Activated CD4-positive, alpha-beta T cell treated with anti-CD3 and anti-CD28 coated beads, Interleukin-2, Interleukin-4, amounts not matched to agents 100 ng/mL and 50 ng/mL, durations not matched to agents 16 hours and 8 hours (primary cell): ENCODE measurements around the gene POU6F2.
"Not testable (repeated sequence)": the region's sequence is repeated elsewhere in the genome, so short reads cannot be mapped to it uniquely, and the experiment has no call there.

Experiments
- DNase-seq: peaks from one replicate; pipeline ENCODE4 v3.0.0-alpha.2; 2020; ENCODE audit warnings: low spot score

POU6F2 gene

GRCh38 chr7:39304668-39305405 is 327.1 kb downstream of the POU6F2 start:
- DNase-seq = no peak

DNA sequence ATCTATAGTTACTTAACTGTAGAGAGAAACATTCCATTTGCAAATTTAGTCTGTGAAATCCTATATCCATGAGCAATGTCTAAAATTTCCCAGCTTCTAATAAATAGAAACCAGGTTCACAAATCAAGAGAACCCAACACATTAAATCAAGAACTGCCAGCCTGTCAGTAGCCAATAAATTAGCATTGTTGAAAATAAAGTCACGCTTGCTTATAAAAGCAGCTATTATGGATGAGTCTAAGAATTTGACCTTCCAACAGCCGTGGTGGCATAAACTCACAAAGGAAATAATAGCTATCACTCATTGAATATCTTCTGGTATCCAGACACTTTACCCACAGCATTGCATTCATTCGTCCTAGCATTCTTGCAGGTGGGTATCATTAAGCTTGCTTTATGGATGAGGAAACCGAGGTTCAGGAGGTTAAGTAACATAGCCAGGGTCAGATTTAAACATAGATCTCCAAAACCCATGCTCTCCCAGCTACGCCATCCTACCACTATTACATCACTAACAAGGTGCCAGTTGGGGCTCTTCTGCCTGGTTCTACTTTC is 328.4 kb downstream of the POU6F2 start:
- DNase-seq = no peak

- no peak for DNase-seq
Measured at GRCh38 chr7:39310699-39311098, 333.0 kb downstream of the POU6F2 start.

- DNase-seq = no peak
Measured at GRCh38 chr7:39312254-39312989, 334.7 kb downstream of the POU6F2 start.

DNA sequence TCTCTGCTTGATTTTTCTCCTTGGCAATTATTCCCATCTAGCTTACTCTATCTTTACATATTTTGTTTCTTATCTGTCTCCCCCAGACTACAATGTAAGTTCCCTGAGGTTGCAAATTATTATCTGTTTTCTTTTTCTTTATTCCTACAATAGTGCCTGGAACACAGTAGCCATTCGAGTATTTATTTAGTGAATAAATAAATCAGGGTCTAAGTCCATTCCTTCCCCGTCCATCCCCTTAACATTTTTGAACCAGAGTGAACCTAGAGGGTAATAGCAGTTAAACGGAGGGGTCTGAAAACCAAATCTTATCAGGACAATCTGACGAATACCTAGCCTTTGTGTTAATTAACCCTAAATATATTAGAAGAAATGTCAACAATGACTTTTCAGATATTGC is 335.7 kb downstream of the POU6F2 start:
- DNase-seq = no peak

DNA sequence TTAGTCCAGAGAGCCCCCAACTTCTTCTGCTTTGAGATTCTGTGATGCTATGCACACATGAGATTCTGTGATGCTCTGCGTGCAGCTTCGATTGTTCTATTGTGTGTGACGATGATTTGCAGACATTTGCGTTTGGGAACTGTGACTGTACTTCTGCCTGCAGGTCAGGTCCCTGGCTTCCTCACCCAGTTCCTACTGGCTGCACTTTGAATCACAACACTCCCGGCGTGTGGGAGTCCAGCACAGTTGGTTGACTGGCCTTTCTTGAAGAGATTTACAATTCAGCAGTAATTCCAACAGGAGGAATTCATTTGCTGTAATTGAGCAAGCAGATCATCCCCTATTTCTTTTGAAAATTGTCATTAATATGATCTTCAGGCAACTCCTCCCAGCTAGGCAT is 336.3 kb downstream of the POU6F2 start:
- DNase-seq = no peak

GRCh38 chr7:39317107-39317506 is 339.4 kb downstream of the POU6F2 start:
- no peak for DNase-seq

GRCh38 chr7:39317896-39318295 is 340.2 kb downstream of the POU6F2 start:
- DNase-seq = no peak

GRCh38 chr7:39321245-39321644 is 343.5 kb downstream of the POU6F2 start:
- DNase-seq = no peak

- DNase-seq = no peak
Measured at GRCh38 chr7:39321909-39322498, 344.3 kb downstream of the POU6F2 start.

- DNase-seq = no peak
Measured at GRCh38 chr7:39324139-39324760, 346.5 kb downstream of the POU6F2 start.

DNA sequence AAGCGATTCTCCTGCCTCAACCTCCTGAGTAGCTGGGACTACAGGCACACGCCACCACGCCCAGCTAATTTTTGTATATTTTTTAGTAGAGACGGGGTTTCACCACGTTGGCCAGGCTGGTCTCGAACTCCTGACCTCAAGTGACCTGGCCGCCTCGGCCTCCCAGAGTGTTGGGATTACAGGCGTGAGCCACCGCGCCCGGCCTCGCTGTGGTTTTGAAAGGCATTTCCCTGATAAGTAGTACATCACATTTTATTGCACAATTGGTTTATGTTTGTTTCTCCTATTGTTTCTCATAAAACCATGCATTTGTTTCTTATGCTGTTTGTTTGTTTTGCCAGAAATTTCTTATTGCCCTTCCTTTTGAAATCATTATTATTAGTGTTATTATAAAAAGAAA is 353.9 kb downstream of the POU6F2 start:
- DNase-seq = not testable (repeated sequence)

DNA sequence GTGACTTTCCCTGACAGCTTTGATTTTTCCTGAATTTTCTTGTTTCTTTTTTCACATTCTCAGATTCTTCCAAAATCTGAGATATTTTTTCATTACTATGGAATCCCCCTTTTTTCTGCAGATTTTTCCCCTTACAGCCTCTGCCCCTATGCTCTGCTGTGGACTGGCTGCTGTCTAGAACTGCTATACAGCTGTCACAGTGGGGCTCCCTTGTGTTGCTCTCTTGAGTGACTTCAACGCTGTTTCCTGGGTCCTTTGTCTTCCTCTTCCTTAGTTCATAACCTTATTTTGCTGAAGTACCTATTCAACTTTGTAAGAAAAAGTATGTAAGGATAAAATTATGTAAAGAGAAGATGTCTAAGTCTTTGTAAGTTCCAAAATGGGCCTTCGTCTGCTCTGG is 354.4 kb downstream of the POU6F2 start:
- DNase-seq = no peak

GRCh38 chr7:39333701-39334100 is 356.0 kb downstream of the POU6F2 start:
- no peak for DNase-seq

- DNase-seq = no peak
Measured at GRCh38 chr7:39336442-39336841, 358.7 kb downstream of the POU6F2 start.

- no peak for DNase-seq
Measured at GRCh38 chr7:39338716-39339115, 361.0 kb downstream of the POU6F2 start.

DNA sequence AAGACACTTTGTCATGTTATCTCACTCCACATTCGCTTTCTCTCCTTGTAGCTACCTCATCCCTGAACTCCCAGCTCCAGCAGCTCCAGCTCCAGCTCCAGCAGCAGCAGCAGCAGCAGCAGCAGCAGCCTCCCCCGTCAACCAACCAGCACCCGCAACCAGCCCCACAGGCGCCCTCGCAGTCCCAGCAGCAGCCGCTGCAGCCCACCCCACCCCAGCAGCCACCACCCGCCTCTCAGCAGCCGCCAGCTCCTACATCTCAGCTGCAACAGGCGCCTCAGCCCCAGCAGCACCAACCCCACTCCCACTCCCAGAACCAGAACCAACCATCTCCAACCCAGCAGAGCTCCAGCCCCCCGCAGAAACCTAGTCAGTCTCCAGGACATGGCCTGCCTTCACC is 361.9 kb downstream of the POU6F2 start:
- no peak for DNase-seq

GRCh38 chr7:39341083-39341482 is 363.4 kb downstream of the POU6F2 start:
- DNase-seq = no peak

DNA sequence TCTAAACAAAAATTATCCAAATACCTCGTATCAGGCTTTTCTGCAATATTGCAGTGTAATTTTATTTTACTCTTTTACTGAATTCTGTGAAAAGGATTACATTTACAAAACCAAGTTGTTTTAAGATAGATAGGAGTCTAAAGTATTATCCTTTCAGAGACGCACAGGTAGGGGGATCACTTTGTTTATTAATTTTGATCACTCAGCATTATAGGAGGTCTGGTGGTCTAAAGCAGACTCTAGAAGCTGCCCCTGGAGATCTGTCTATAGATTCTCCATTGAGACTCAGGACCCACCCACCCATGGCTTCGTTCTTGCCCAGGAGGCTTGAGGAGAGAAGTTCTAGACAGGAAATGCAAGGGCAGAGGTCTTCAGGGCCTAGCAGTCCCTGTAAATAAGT is 365.1 kb downstream of the POU6F2 start:
- no peak for DNase-seq

DNA sequence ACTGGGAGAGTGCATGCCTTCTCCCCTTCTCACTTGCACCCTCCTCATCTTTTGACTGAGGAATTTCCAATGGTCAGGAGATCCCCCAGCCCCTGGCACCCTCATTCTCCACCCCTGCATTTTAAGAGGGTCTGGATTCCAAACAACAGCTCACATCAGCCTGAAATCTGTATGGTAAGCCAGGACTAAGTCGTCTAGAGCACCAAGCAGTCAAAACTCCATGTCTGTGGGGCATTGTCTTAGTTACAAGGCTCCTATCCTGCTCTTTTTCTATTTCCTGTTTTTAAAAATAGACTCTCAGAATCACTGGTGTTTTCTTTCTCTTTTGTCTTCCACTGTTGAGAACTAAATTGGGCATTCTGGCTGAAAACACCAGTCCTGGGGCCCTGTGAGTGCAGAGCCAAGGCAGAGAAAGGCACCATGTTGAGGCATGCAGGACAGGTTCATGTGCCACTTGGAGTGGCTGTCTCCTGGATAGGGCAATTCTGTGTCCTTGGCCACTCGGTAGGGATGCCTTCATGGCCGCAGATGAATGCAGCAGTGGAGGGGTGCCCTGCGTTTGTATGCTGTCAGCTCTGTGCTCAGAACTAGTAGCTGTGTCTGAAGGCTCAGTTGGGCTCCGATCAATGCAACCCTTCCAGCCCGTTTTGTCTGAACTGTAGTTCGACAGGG is 371.9 kb downstream of the POU6F2 start:
- DNase-seq = no peak

DNA sequence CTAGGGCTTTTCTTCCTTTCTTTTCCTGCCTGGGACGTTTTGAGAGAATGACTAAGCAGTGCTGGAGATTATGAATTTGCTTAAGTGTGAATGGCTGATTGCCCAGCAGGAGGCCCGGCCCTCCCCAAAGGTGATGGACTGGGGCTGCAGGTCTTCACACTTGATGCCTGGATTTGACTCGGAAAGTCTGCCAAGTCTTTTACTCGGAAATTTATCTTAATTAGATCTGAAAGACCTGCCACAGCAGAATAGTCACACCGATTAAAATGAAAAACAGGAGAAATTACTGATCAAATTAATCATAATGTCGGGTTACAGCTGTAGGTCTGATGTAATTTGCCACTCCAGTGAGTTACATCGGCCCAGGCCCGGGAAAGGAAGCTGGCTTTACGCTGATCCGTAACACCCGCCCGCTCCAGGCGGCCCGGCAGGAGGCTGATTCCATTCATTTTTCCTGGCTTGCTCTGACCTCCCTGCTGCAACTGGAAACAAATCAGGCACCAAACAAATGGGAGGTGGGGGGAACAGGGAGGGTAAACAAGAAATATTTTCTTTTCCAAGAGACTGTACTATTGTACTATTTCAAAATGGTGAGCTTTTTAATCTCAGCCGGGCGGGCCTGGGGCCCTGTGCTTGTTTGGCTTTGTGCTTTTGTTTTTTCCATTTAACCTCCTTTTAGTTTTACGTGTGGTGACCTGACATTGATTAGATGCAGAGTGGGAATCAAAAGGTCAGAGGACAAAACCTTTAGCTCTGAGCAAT is 376.1 kb downstream of the POU6F2 start:
- DNase-seq = no peak
